Gastroesophageal sphincter (tissue), 3 donors: ENCODE data around the gene DET1.

Experiments used
- POLR2AphosphoS5 ChIP-seq: sonication (generic); formaldehyde crosslinking; IDR thresholded peaks from one replicate; pipeline ENCODE4 v1.6.1; 2017; ENCODE audit warnings: antibody characterized with exemption
- TF ChIP-seq, protein P1 (sequence below), 4 experiments: fragments of 200-600 bp in 2 of 4; fragments of 450-650 bp in 2 of 4; sonication (generic) in 1 of 4; IDR thresholded peaks; one replicate each; pipeline ENCODE4 v1.5.1; 2017 to 2019; ENCODE audit warnings: antibody characterized with exemption in 4 of 4, mild to moderate bottlenecking in 2 of 4, moderate library complexity in 2 of 4

DNA sequence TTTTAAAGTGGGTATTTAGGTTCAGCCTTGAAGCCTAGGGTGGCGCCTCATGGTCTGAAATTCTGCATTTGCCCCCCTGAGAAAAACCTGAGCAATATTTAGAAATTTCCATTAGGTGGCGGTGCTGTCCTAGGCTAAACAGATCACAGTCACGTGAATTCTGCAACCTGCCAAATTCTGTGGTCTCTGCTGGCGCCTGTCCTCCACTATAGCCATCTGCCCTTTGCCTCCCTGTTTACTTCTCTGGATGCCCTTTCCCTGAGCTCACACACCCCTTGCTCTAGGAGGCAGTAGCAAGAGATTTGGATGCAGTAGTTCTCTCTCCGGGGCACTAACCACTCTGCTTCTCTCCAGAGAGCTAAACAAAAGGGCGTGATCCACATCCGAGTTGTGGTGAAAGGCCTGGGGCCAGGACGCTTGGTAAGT, 69.8 kb downstream of the DET1 start:
- TF ChIP-seq, protein P1, sequence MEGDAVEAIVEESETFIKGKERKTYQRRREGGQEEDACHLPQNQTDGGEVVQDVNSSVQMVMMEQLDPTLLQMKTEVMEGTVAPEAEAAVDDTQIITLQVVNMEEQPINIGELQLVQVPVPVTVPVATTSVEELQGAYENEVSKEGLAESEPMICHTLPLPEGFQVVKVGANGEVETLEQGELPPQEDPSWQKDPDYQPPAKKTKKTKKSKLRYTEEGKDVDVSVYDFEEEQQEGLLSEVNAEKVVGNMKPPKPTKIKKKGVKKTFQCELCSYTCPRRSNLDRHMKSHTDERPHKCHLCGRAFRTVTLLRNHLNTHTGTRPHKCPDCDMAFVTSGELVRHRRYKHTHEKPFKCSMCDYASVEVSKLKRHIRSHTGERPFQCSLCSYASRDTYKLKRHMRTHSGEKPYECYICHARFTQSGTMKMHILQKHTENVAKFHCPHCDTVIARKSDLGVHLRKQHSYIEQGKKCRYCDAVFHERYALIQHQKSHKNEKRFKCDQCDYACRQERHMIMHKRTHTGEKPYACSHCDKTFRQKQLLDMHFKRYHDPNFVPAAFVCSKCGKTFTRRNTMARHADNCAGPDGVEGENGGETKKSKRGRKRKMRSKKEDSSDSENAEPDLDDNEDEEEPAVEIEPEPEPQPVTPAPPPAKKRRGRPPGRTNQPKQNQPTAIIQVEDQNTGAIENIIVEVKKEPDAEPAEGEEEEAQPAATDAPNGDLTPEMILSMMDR (IDR thresholded peaks at IDR 0.05) = peak in 3 of 4 experiments; percentile 33 to 48 (median 42)
- no peak for TF ChIP-seq POLR2AphosphoS5
